GM21360 (cell line): ENCODE data around the gene PHOSPHO2.

ENCODE experiments used
- ATAC-seq: cut with Tn5 transposase; IDR thresholded peaks from one replicate; pipeline ENCODE4 v1.9.1; 2021; ENCODE audit warnings: mild to moderate bottlenecking, moderate library complexity; ENCODE audit not compliant: unreplicated experiment

PHOSPHO2 gene

DNA sequence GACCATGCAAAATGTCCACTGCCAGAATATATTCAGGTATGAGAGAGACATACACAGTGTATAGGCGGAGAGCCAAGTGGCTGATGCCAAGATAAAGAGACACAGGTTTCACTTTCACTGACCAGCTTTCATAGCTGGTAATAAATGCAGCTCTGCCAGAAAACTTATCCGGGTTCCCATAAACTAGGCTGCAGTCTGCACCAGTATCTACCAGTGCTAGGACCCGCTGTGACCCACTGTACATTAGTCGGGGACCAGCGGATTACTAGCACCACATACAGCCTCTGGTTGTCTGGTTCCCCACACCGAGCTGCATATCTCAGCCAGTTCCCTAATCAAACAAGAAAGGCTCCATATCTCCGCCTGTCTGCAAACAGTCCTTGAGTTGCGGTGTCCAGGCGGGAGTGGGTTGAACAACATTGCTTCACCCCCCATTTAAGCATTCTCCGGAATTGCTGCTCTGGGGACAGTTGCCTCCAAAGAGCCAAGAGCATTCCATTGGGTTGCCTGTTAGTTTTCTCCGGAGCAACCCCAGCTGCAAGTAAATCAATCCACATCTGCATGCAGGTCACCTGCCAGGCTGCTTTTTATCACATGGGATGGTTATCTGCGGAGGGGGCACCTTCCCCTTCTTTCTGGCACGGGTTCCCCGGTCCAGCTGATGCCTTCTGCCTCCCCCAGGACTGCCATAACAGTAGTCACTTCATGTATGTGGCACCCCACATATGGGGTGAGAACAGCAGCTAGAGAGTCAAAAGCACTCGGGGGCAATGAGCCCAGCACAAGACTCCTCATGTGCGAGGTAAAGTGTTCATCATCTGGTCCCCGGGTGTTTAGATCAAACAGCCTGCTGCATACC is 21.3 kb downstream of the PHOSPHO2 start:
- ATAC-seq: no peak

DNA sequence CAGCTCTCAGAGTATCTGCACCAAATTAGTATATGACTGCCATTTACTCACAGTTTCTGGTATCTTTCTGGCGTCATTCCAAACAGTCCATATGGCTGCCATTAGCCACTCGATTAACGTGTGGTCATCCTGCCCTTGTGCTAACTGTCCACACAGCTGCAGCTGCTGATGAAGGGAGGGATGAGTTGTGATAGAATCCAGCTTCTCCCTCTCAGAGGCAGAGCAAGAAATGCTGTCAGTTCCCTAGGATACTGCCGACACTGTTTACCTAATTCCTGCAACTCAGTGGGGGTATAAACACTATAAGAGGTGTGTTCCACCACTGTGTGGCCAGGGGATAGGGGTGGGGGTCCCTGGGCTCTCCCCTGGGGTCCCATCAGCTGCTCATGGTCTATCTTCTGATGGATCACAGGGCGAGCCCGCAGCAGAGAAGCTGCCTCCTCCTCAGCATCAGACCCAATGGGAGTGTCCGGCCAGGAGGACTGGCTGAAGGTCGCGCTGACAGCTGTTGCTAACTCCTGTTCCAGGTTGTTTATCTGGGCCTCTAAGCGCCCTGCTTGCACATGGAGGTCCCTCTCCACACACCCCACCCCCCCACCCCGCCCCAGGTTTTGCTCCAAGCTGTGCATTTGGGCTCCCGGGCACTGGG is 22.1 kb downstream of the PHOSPHO2 start:
- ATAC-seq: no peak

DNA sequence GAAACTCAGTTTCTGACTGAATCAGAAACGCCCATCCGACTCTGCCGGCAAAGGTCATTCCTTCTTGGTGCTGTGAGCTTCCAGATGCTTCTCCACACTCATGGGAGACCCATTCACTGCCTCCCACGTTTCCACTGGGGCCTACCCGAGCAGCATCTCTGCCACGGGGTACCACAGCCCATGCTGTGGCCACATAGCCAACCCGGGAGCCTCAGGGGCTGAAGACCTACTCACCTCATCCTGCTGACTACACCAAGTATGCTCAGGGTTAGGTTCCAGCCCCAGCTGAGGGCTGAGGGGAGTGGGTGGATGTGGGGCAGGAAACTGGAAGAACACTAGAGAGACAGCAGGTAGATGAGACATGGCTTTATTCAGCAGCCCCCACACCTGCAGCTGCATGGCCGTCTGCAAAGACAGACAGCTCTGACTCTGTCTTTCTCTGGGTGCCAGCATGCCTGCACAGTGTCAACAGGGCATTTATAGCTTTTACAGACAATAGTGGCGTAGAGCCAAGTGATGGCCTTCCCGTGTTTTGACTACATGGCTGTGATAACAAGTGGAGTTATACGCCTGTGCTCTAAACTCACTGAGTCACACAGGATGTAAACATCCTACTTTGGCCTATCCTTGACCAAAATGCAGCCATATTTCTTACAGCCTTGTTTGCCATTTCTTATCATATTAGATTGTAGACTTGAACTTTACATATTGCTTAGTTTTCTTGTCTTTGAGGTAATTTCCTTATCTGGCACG is 22.8 kb downstream of the PHOSPHO2 start:
- no peak for ATAC-seq

DNA sequence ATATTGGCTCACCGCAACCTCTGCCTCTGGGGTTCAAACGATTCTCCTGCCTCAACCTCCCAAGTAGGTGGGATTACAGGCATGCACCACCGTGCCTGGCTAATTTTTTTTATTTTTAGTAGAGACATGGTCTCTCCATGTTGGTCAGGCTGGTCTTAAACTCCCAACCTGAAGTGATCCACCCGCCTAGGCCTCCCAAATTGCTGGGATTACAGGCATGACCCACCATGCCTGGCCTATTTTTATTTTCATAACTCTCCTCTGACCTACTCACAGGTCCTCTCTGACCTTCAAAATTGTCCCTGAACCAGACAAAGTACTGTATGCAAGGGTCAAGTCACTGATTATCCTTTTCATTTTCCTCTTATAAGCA is 23.4 kb downstream of the PHOSPHO2 start:
- ATAC-seq: no peak

DNA sequence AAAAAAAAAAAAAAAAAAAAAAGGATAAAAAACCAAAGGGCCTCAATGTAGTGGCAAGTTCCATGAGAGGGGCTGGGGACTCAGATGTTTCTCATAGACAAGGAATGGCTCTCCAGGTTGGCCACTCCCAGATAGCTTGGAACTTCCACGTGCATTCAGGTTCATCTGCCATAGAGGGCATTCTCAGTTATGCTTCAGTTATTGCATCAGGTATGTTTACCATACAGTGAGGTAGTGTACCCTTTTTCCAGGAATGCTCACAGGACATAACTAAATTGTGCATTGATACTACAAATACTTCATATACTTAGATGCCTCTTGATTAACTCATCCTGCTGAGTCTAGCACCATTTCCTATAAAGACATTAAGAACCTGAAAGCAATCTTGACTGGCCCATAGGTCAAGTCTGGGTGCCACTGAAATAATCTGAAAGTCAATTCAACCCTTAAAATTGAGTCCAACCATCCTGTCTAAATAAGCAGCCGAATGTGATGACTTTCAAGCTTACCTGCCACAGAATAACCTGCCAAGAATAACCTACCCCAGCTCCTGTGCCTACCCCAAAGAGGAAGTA is 24.7 kb downstream of the PHOSPHO2 start:
- ATAC-seq: no peak

DNA sequence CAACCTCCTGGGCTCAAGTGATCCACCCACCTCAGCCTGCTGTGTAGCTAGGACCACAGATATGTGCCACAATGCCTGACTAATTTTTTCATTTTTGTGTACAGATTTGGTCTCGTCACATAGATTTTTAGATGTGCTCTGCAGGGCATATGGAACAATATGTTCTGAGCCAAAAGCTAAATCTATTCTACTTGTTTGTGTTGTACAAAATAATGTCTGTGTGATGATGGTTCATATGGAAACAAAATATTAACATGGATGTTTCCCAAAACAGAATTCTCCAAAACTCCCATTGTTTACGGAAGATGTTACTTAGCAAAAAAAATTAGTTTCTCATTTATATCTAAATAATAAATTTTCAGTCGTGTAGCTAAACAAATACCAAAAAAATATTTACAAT is 26.7 kb downstream of the PHOSPHO2 start:
- ATAC-seq: no peak

DNA sequence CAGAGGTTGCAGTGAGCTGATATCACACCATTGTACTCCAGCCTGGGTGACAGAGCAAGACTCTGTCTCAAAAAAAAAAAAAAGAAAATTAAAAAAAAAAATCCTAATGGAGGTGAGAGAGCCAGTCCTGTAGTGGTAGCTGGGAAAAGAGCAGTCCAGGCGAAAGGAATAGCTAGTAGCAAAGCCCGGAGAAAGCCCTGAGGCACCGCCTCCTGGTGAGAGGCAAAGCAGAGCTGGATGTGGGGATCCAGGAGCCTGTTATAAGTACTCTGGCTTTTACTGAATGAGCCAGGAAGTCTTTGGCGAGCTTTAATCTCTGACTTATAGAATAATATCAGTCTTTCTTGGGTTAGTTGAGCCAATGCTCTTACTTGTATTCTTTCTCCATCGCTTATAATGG is 32.8 kb downstream of the PHOSPHO2 start:
- ATAC-seq: no peak

DNA sequence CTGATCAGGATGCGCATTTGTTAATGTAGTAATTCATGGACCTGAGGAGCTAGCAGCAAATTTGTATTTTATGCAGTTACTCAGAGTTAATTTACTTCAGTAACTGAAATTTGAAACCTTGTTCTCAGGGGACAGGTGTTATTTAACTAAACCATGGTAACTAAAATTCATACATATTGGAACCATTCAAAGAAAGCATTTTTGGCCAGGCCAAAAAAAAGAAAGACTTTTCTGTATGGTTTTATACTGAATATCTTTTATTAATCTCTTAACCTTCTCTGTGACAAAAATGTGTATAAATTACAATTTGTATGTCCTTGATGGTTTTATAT is 35.0 kb downstream of the PHOSPHO2 start:
- no peak for ATAC-seq

DNA sequence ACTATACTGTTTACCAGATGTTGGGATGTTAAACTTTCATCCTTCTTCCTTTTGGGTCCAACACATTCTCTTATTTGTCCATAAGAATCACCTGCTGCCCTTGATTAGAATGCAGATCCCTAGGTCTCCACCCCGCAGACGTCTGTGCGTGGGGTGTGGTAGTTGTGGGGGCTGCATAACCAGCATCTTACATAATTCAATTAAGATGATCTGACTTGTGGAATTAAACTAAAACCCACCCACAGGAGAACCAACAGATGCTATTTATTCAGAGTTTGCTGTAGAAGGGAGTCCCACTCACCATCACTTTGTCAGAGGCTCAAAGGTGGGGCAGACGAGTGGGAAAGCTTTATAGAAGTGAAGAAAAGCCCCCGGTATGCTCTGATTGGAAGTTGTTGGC is 37.8 kb downstream of the PHOSPHO2 start:
- no peak for ATAC-seq

DNA sequence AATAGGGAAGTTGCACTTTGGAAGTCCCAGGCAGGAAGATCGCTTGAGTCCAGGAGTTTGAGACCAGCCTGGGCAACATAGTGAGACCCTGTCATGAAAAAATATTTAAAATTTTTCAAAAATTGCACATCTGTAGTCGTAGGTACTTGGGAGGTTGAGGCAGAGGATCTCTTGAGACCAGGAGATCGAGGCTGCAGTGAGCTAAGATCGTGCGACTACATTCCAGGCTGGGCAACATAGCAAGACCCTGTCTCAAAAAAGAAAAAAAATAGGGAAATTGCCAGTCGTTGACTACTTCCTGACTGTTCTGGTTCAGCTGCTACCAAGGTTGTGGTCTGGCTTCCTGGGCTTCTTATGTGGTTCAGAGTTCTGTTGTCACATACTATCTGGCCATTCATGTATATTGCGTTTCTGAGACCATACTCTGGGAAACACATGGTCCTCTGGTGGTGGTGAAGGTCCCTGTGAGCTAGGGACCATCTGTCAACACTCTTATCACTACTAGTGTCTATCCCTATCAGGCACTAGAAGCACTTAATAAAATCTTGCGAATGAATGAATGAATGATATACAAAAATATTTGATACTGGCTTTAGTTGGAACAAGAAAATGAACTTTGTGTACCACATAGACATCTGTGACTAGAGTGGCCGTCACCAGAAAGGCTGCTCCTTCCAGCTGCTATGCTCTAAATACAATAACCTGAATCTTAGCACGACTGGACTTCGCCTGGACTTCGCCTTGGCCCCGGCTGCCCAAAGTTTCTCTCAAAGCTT is 38.5 kb downstream of the PHOSPHO2 start:
- no peak for ATAC-seq

DNA sequence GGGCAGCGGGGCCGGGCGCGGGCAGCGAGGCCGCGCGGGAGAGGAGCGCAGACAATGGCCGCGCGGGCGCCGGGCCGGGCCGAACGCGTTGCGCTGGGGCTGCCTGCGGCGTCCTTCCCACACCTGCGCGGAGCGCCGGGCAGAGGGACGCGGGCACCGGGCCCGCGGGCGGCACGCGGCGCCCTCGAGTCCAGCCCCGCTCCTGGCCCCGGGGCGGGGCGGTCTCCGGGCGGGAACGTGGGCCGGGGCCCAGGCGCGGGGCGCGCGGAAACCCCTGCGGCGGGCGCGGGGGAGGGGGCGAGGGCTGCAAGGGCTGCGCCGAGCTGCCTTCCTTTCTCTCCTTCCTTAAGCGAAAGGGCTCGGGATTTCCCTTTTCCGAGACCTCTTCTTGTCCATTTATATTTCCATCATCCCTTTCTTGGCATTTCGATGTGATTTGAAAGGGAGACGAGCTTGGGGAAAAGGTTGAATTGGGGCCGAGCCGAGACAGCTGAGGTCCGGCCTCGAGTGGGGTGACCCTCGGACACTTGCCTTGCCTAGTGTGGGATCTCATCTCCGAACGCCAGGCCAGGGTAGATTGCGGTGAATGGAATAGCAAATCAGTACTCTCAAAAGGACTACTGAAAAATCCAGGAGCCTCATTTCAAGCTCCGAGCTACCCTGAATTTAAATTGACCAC is 40.0 kb downstream of the PHOSPHO2 start:
- peak; percentile 39 for ATAC-seq

DNA sequence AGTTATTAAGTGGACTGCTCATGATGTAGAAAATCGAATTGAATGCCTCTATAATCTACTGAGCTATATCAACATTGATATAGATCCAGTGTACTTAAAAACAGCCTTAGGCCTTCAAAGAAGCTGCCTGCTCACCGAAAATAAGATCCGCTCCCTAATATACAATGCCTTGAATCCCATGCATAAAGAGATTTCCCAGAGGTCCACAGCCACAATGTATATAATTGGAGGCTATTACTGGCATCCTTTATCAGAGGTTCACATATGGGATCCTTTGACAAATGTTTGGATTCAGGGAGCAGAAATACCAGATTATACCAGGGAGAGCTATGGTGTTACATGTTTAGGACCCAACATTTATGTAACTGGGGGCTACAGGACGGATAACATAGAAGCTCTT is 41.4 kb downstream of the PHOSPHO2 start:
- no peak for ATAC-seq

DNA sequence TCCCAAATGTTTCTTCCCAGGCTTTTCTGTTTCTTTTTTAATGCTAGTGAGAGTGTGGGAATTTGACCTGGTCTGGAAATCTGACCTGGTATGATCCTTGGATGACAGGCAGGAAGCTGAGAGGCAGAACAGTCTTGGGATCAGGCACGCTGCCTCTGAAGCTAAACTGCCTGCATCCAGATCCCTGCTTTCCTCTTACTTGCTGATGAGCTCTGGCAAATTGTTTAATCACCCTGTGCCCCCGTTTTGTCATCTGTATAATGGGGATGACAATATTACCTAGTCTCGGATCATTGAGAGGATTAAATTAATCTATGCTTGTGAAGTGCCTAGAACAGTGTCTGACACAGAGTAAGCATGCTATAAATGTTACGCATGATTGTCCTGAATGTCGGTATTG is 42.6 kb downstream of the PHOSPHO2 start:
- ATAC-seq: no peak

DNA sequence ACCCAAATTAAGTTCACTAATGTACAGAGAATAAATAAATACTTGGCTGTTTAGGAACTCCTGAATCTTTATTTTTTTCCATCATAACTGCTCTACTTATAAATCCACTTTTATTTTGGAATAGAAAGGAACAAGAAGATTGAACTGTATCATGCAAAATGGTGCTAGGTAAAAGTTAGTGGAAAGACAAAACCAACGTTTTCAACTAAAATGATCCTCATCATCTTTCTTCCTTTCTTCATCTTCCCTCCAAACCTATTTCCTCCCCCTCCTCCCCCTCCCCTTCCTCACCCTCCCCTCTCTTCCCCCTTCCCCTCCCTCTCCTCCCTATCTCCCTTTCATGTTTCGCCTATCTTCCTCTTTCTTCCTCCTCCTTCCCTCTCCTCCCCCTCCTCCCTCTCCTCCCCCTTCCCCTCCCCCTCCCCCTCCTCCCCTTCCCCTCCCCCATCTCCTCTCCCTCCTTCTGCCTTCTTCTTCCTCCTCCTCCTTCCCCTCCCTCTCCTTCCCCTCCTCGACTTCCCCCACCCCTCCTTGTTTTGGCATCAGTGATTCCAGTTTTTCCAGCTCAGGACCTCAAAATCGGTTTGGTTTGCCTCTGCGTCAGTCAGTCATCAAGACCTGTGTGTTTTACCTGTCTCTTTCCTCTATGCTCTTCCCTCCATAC is 44.4 kb downstream of the PHOSPHO2 start:
- no peak for ATAC-seq

DNA sequence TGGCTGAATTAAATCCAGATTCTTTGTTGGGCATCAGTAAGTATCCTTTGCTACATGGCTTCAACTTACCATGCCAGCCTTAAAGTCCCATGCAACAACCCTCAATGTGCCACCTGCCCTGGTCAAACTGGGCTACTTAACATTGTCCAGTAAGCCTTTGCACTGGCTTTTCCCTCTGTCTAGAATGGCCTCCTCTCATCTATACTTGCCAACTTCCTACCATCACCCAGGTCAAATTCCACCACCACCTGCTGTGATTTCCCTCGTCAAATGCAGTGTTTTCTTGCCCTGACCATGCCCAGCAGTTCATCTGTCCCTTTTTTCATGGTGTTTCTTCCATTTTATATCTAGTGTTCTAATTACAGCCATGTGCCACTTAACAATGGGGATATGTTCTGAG is 45.1 kb downstream of the PHOSPHO2 start:
- no peak for ATAC-seq

DNA sequence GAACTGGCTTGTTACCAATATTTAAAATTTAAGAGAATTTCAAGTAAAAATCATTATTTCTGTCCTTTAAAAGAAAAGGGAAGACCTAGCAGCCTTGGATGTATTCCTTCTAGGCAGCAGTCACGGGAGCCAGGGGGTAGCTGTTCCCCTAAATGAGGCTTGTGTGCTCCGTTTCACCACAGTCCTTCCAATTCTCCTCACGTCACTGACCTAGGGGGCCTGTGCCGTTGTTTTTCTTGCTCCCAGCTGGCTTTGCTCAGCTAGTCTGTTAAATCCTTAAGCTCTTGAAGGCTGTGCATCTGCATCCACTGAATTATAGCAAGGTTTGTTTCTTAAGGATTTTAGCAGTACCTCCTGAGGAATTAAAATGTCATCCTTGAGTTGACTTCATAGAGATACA is 49.3 kb downstream of the PHOSPHO2 start:
- no peak for ATAC-seq

DNA sequence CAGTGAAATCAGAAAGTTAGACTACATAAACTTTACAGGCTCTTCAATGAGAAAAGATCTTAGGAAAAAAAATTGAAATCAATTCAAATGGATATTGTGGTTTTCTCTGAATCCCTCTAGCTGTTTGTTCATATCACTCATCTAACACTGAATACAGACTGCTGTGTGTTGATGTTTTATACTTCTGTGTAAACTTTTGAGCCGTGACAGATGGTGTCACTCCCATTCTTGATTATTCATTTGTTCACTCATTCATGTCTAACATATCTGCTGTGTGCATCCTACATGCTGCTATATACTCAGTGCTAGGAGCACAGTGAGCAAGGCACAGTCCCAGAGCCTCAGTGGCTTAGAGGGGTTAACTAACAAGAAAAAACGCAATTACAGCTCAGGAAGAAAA is 52.0 kb downstream of the PHOSPHO2 start:
- no peak for ATAC-seq

DNA sequence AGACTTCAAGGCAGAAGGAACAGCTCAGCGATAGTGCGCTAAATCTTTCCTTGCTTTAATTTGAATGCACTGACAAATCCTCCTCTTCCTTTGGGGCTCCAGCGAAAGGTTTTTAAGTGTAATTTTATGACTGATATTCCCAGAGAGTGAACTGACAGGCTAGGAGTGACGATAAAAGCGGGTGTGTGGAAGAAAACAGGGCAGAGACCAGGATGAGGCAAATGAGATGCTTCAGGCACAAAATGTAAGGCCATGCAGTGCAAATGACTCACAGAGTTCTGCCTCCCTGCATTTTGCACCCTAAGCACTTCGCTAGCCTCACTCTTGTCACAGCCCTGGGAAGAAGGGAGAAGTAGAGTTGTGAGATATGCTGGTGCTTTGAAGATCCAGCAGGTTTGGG is 54.0 kb downstream of the PHOSPHO2 start:
- no peak for ATAC-seq
